HepG2 (cell line): ENCODE data around the gene PARN. TPM values are rescaled to one million over a fixed set of nuclear protein-coding genes. Genes with fewer than 3 reads are reported as not detected.

Experiments
- ATAC-seq: fragments of 200-7000 bp; cut with Tn5 transposase; 3 replicates; pipeline ENCODE4 v1.9.1; 2020; ENCODE audit warnings: mild to moderate bottlenecking, moderate library complexity
- BruUV-seq: library from RNA; stranded (reverse); fragments of 400-500 nt; replicated peaks from 2 replicates; lab custom pipeline; 2021; lab: Mats Ljungman, UMichigan
- CTCF ChIA-PET: fragments of 300-600 bp; formaldehyde crosslinking; extraction: SDS; loops from one replicate; lab custom pipeline; 2021; ENCODE audit warnings: low total read pairs, inconsistent platforms, low intra/inter-chr PET ratio; lab: Yijun Ruan, JAX
- POLR2A ChIA-PET: fragments of 350-600 bp; sonication (Branson Sonifier 250); formaldehyde crosslinking; loops from one replicate; lab custom pipeline; 2020; ENCODE audit warnings: antibody characterized with exemption, inconsistent platforms; lab: Yijun Ruan, JAX
- DNase-seq: peaks from one replicate; pipeline ENCODE4 v3.0.0-alpha.2; 2015; ENCODE audit warnings: low spot score
- FAIRE-seq: peaks from 3 replicates; lab custom pipeline; 2011; peaks lifted over from hg19 to GRCh38; lab: Jason Lieb, UNC
- H2AFZ ChIP-seq: one replicate; pipeline ENCODE4 v1.6.1; 2011; ENCODE audit warnings: low read length, inconsistent platforms
- H3K27ac ChIP-seq: fragments of 300-600 bp; 3 replicates; pipeline ENCODE4 v1.8.0; 2011; ENCODE audit warnings: mixed run types, mild to moderate bottlenecking, mixed read lengths, low read length, inconsistent platforms; ENCODE audit not compliant: insufficient read depth; ENCODE audit errors: extremely low read length
- H3K27me3 ChIP-seq, 2 experiments: fragments of 200-600 bp in 1 of 2; 2 replicates in 1 of 2; 3 replicates in 1 of 2; pipeline versions ENCODE4 v1.6.0 to v1.8.0; 2011; ENCODE audit warnings: low read length in 2 of 2, mild to moderate bottlenecking in 2 of 2, moderate library complexity in 2 of 2, inconsistent platforms in 1 of 2; ENCODE audit not compliant: insufficient read depth in 2 of 2, control insufficient read depth in 1 of 2
- H3K36me3 ChIP-seq, 2 experiments: fragments of 200-600 bp in 1 of 2; replicated peaks in 1 of 2; 2 replicates in 1 of 2; 3 replicates in 1 of 2; pipeline versions ENCODE4 v1.5.1 to v1.8.0; 2011; ENCODE audit warnings: low read length in 2 of 2, inconsistent platforms in 1 of 2; ENCODE audit not compliant: insufficient read depth in 2 of 2, control insufficient read depth in 1 of 2
- H3K4me1 ChIP-seq: 2 replicates; pipeline ENCODE4 v1.5.1; 2012; ENCODE audit warnings: low read length, inconsistent platforms; ENCODE audit not compliant: insufficient read depth
- H3K4me2 ChIP-seq: 2 replicates; pipeline ENCODE4 v1.6.0; 2011; ENCODE audit warnings: low read depth, low read length, inconsistent platforms
- H3K4me3 ChIP-seq, 3 experiments: fragments of 200-600 bp in 1 of 3; sonication (generic), shearing (Covaris generic) in 1 of 3; replicated peaks in 1 of 3; 2 replicates each; pipeline ENCODE4 v1.5.1; 2011 to 2016; ENCODE audit warnings: low read length in 3 of 3, inconsistent platforms in 2 of 3, low read depth in 2 of 3, mild to moderate bottlenecking in 2 of 3, control low read depth in 1 of 3, mixed read lengths in 1 of 3; ENCODE audit not compliant: insufficient read depth in 1 of 3
- H3K79me2 ChIP-seq: one replicate; pipeline ENCODE4 v1.6.1; 2011; ENCODE audit warnings: low read length, inconsistent platforms; ENCODE audit not compliant: insufficient read depth
- H3K9ac ChIP-seq: 2 replicates; pipeline ENCODE4 v1.6.0; 2011; ENCODE audit warnings: mild to moderate bottlenecking, low read depth, low read length, inconsistent platforms; ENCODE audit not compliant: insufficient read depth
- H3K9me3 ChIP-seq: 2 replicates; pipeline ENCODE4 v1.5.1; 2012; ENCODE audit warnings: mild to moderate bottlenecking, low read length
- H4K20me1 ChIP-seq: 2 replicates; pipeline ENCODE4 v1.6.0; 2011; ENCODE audit warnings: inconsistent platforms, mild to moderate bottlenecking, low read length, moderate library complexity; ENCODE audit not compliant: insufficient read depth
- ARHGAP35 ChIP-seq: sonication (generic); formaldehyde crosslinking; IDR thresholded peaks from 2 replicates; pipeline ENCODE4 v1.9.0; 2022; ENCODE audit warnings: mild to moderate bottlenecking, inconsistent platforms, moderate library complexity, missing genetic modification reagents, borderline replicate concordance
- ATF1 ChIP-seq: IDR thresholded peaks from 2 replicates; pipeline ENCODE4 v1.6.1; 2016; ENCODE audit warnings: mild to moderate bottlenecking, control low read depth
- GLI4 ChIP-seq: sonication (generic); formaldehyde crosslinking; IDR thresholded peaks from 2 replicates; pipeline ENCODE4 v1.5.1; 2020; ENCODE audit warnings: missing genetic modification reagents, mild to moderate bottlenecking, moderate library complexity, borderline replicate concordance
- HDAC2 ChIP-seq: sonication (generic); formaldehyde crosslinking; IDR thresholded peaks from 2 replicates; pipeline ENCODE4 v1.4.0; 2020; ENCODE audit warnings: missing genetic modification reagents
- NFKB2 ChIP-seq: sonication (generic); formaldehyde crosslinking; IDR thresholded peaks from 2 replicates; pipeline ENCODE4 v1.4.0; 2020; ENCODE audit warnings: missing genetic modification reagents, borderline replicate concordance
- NRL ChIP-seq: sonication (generic); formaldehyde crosslinking; IDR thresholded peaks from 2 replicates; pipeline ENCODE4 v1.5.0; 2020; ENCODE audit warnings: missing genetic modification reagents, mild to moderate bottlenecking, moderate library complexity, borderline replicate concordance
- TAF1 ChIP-seq: sonication (generic); formaldehyde crosslinking; IDR thresholded peaks from 2 replicates; pipeline ENCODE4 v1.4.0; 2020; ENCODE audit warnings: missing genetic modification reagents
- TGIF2 ChIP-seq: IDR thresholded peaks from 2 replicates; pipeline ENCODE4 v1.6.1; 2016; ENCODE audit warnings: control low read depth, missing compliant biosample characterization
- TOPORS ChIP-seq: sonication (generic); formaldehyde crosslinking; IDR thresholded peaks from 2 replicates; pipeline ENCODE4 v1.8.0; 2023; ENCODE audit warnings: mild to moderate bottlenecking, missing genetic modification reagents
- ZMYM2 ChIP-seq: sonication (generic); formaldehyde crosslinking; IDR thresholded peaks from 2 replicates; pipeline ENCODE4 v1.8.0; 2022; ENCODE audit warnings: mild to moderate bottlenecking, missing genetic modification reagents
- ZMYM3 ChIP-seq: sonication (generic); formaldehyde crosslinking; IDR thresholded peaks from 2 replicates; pipeline ENCODE4 v1.5.1; 2020; ENCODE audit warnings: mild to moderate bottlenecking, missing genetic modification reagents
- ZNF224 ChIP-seq: sonication (generic); formaldehyde crosslinking; IDR thresholded peaks from 2 replicates; pipeline ENCODE4 v1.5.0; 2020; ENCODE audit warnings: mild to moderate bottlenecking, missing genetic modification reagents
- ZNF253 ChIP-seq: sonication (generic); formaldehyde crosslinking; IDR thresholded peaks from 2 replicates; pipeline ENCODE4 v1.8.0; 2022; ENCODE audit warnings: mild to moderate bottlenecking, missing genetic modification reagents, borderline replicate concordance
- ZNF460 ChIP-seq: sonication (generic); formaldehyde crosslinking; IDR thresholded peaks from 2 replicates; pipeline ENCODE4 v1.5.1; 2020; ENCODE audit warnings: missing genetic modification reagents, mild to moderate bottlenecking, borderline replicate concordance
- ZNF546 ChIP-seq: sonication (generic); formaldehyde crosslinking; conservative IDR thresholded peaks from 2 replicates; pipeline ENCODE4 v1.8.1; 2023; ENCODE audit warnings: mild to moderate bottlenecking, missing genetic modification reagents
- ZNF598 ChIP-seq: sonication (generic); formaldehyde crosslinking; IDR thresholded peaks from 2 replicates; pipeline ENCODE4 v1.5.1; 2020; ENCODE audit warnings: mild to moderate bottlenecking, missing genetic modification reagents, borderline replicate concordance
- ZNF660 ChIP-seq: sonication (generic); formaldehyde crosslinking; IDR thresholded peaks from 2 replicates; pipeline ENCODE4 v1.5.1; 2020; ENCODE audit warnings: mild to moderate bottlenecking, low read depth, missing genetic modification reagents, borderline replicate concordance
- ZNF891 ChIP-seq: sonication (generic); formaldehyde crosslinking; IDR thresholded peaks from 2 replicates; pipeline ENCODE4 v1.5.0; 2020; ENCODE audit warnings: mild to moderate bottlenecking, missing genetic modification reagents
- ZSCAN31 ChIP-seq: sonication (generic); formaldehyde crosslinking; IDR thresholded peaks from 2 replicates; pipeline ENCODE4 v1.5.0; 2020; ENCODE audit warnings: low read depth, mild to moderate bottlenecking, missing genetic modification reagents
- WGBS: methylation state at CpG from one replicate; pipeline ENCODE4 v1.1.6; 2017; ENCODE audit warnings: low lambda C conversion rate; 5-methylcytosine and 5-hydroxymethylcytosine counted together
- in situ Hi-C: cut with HindIII; loops from 2 replicates; pipeline ENCODE4 v1.10.0; 2017; ENCODE audit warnings: low pct_unique_long_range_greater_than_20kb; ENCODE audit not compliant: extremely low pct_ligation_motif_present
- intact Hi-C: fragments of 100-400 bp; cut with micrococcal nuclease; formaldehyde crosslinking; loops from one replicate; pipeline ENCODE4 v1.10.0; 2022; ENCODE audit not compliant: unreplicated experiment
- polyA plus RNA-seq, 8 experiments: library from polyadenylated mRNA; depleted of rRNA in 3 of 8; stranded (reverse) in 7 of 8; unstranded in 1 of 8; fragments of >200 nt; fragmentation: Illumina TruSeq in 4 of 8; extraction: Trizol in 4 of 8; gene quantifications; 2 replicates each; pipeline versions ENCODE4 v1.2.1 to v1.2.3, GENCODE V29; 2011 to 2016; ENCODE audit warnings: low read depth in 4 of 8, missing spikeins in 1 of 8, mixed read lengths in 1 of 8; ENCODE audit not compliant: insufficient read depth in 1 of 8
- total RNA-seq, 5 experiments: library from RNA; depleted of rRNA; stranded (reverse); fragments of >200 nt; fragmentation: Illumina TruSeq; extraction: Trizol; gene quantifications; 2 replicates each; pipeline ENCODE4 v1.2.3, GENCODE V29; 2016; ENCODE audit warnings: low read depth in 1 of 5
- TF ChIP-seq, protein P1 (sequence below): IDR thresholded peaks from 2 replicates; pipeline ENCODE4 v1.6.1; 2016; ENCODE audit warnings: mild to moderate bottlenecking, missing biosample characterization, missing genetic modification reagents
- TF ChIP-seq, protein P2 (sequence below): sonication (generic); formaldehyde crosslinking; IDR thresholded peaks from 2 replicates; pipeline ENCODE4 v1.8.1; 2023; ENCODE audit warnings: mild to moderate bottlenecking, missing genetic modification reagents

PARN gene
- total and polyA plus RNA-seq, 2 of the 13 experiments (the other 11 are each of a cell fraction or from before 2014, with no cell fraction given), result 13.3 to 47.6 TPM

DNA sequence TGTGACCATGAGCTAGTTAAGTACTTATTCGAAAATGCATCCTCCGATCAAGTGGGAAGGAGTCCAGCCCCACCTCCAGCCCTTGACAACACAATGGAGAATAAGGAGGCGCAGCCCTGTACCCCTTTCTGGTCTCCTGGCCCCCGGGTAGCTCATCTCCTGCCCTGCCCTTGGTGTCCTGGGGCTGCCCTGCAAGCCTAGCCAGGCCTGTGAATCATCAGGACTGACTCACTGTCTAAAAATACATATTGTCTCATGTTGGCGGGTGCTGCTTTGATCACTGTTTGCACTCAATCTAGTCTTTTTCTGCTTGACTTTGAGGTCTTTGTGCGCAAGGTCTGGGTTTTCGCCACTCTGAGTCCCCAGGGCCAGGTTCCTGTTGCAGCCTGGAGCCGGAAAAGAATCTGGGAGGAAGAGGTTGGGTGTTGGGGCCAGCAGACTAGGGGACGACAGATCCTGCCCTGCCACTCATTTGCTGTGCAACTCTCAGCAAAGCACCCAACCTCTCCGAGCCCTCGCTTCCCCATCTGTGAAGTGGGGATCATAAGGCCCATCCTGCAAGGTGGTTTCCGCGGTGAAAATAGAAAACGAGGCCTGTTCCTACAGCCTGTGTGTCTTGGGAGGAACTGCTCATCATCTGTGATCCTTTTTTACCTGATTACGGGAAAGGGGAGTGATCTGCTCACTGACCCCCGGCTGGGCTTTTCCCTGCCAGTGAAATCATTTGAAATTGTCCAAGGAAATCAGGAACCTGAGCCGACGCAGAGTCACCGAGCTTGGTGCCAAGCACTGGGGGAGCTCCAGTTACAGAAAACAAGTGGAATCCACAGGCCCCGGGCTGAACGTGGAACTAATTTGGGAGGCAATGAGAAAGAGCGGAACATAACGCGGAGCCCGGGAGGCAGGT is 230.4 kb downstream of the PARN start (continued):
- peak; percentile 89 for TF ChIP-seq HDAC2
- peak; percentile 17; the same call in 1 of the 2 replicates for TF ChIP-seq ZSCAN31
- TF ChIP-seq, protein P1, sequence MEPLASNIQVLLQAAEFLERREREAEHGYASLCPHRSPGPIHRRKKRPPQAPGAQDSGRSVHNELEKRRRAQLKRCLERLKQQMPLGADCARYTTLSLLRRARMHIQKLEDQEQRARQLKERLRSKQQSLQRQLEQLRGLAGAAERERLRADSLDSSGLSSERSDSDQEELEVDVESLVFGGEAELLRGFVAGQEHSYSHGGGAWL (CRISPR knock-in tag), result peak; percentile 63; the same call in 1 of the 2 replicates
- TF ChIP-seq ARHGAP35, result peak; percentile 68; the same call in 1 of the 2 replicates
- TF ChIP-seq ZNF891 (CRISPR knock-in tag), result peak; percentile 92
- TF ChIP-seq TGIF2 (CRISPR knock-in tag), result peak; percentile 51; the same call in 1 of the 2 replicates
- peak; percentile 85; the same call in 1 of the 2 replicates for TF ChIP-seq NFKB2 (CRISPR knock-in tag)
- TF ChIP-seq ZNF253 (CRISPR knock-in tag), result peak; percentile 81; the same call in 1 of the 2 replicates
- TF ChIP-seq ZNF224, result peak; percentile 22; the same call in 1 of the 2 replicates
- TF ChIP-seq ZNF660, result no peak

DNA sequence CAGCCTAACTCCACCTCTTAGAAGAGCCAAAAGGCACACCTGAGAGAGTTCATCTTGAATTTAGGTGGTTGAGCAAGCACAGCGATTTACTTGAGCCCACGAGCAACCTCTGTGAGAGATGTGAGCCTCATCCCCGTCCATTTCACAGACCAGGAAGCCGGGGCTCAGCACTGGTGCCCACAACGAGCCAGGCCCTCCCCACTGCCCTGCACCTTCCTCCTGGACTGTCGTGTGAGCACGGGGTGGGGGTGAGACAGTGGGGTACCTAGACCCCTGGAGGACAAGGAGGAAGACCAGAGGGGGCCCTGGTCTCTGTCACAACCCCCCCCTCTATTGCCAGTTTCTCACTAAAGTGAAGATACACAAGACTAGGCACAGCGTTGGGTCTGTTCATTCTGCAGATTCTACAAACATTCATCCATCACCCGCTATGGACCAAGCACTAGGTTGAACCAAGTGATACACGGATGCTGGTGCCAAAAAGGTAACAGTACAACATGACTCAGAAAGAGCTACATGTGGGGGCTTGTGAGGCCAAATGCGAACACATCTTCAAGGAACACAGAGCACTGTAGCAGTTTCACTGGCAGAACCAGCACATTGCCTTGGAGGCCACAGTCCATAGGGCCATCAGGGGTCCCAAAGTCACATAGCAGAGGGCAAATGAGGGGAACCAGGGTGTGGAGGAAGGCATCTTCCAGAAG is 231.9 kb downstream of the PARN start:
- Histone ChIP-seq H3K4me3 (no peak overlapping the region), H3K27ac (peak overlapping the region; percentile 43), H3K79me2 (peaks cover 5% of the 10 kb centered on the region), H3K27me3 (no peaks in the 10 kb centered on the region), H3K36me3 (no peaks in the 10 kb centered on the region), H3K9me3 (no peaks in the 10 kb centered on the region), H2AFZ (no peak overlapping the region), H3K4me2 (no peak overlapping the region), H3K4me1 (peaks cover 92% of the 10 kb centered on the region), H4K20me1 (no peaks in the 10 kb centered on the region), H3K9ac (no peak overlapping the region)
- in situ Hi-C loops, result no loop called here
- DNase-seq (no peak), FAIRE-seq (no peak), ATAC-seq (no peak)
- intact Hi-C loops, result loop anchor here (2.0 to 5.0 kb wide), 3 partner anchors 33 to 131 kb away; no protein-coding TSS in a partner anchor
- 93% methylated on average over 11 of the region's 11 CpGs for WGBS
- BruUV-seq, result no TSS peak
- CTCF ChIA-PET, result no interaction called here
- POLR2A ChIA-PET, result interaction anchor here (1.1 to 3.3 kb wide), 4 partner anchors 8 to 26 kb away, joined by 3 to 17 read pairs (median 4); no protein-coding TSS in a partner anchor
- TF ChIP-seq ZNF460 (CRISPR knock-in tag) (0 out of 2 replicates have a peak, but pooled peaks have one; percentile 34), TAF1 (CRISPR knock-in tag) (0 out of 2 replicates have a peak, but pooled peaks have one; percentile 10), ZMYM3 (CRISPR knock-in tag) (0 out of 2 replicates have a peak, but pooled peaks have one; percentile 16), GLI4 (CRISPR knock-in tag) (peak; percentile 13; the same call in 1 of the 2 replicates), NRL (0 out of 2 replicates have a peak, but pooled peaks have one; percentile 73), ZNF546 (CRISPR knock-in tag) (0 out of 2 replicates have a peak, but pooled peaks have one; percentile 16), ZMYM2 (CRISPR knock-in tag) (0 out of 2 replicates have a peak, but pooled peaks have one; percentile 19), ATF1 (CRISPR knock-in tag) (no peak), TOPORS (0 out of 2 replicates have a peak, but pooled peaks have one; percentile 6), ZNF598 (CRISPR knock-in tag) (0 out of 2 replicates have a peak, but pooled peaks have one; percentile 34)
- TF ChIP-seq, protein P2, sequence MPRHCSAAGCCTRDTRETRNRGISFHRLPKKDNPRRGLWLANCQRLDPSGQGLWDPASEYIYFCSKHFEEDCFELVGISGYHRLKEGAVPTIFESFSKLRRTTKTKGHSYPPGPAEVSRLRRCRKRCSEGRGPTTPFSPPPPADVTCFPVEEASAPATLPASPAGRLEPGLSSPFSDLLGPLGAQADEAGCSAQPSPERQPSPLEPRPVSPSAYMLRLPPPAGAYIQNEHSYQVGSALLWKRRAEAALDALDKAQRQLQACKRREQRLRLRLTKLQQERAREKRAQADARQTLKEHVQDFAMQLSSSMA (CRISPR knock-in tag), result 0 out of 2 replicates have a peak, but pooled peaks have one; percentile 35
